ENCODE data around the gene UNC50.
"Not testable (repeated sequence)": the region's sequence is repeated elsewhere in the genome, so short reads cannot be mapped to it uniquely, and the experiment has no call there.

Gene UNC50

GRCh38 chr2:98615481-98615880 is 7.1 kb downstream of the UNC50 start:
- no peak for DNase-seq

DNA sequence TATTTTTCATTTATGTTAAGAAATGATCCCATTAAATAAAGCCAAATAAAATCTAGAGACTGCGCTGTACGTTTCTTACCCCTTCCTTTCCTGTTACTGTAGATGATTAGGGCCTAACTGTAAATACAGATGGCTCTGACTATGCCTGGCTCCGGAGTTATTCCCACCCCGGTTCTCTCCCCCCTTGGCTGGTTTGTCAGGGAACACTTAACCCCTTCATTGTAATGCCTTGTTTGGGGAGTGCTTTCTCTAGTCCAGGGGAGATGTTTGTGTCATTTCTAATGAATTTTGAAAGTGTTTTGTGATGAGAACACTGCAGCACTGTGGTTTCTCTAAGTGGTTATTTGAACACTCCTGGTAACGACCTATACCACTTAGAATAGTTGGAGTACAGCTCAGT is 8.8 kb downstream of the UNC50 start:
- no peak for DNase-seq

DNA sequence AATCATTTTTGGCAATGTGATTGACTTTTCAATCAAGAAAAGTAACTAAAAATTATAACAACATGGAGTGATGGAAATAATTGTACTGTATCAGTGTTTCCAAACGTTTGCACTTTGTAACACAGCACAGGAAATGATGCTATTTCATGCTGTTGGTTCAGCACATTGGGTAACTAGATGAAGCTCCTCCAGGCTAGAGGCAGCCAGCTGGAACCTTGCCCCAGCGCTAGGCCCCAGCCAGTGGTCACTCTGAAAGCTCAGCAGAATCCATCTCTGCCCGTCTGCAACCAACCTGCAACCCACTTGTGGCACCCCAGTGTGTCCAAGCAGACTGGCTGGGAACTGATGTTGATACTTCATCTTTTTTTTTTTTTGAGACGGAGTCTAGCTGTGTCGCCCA is 15.3 kb downstream of the UNC50 start:
- no peak for DNase-seq

DNA sequence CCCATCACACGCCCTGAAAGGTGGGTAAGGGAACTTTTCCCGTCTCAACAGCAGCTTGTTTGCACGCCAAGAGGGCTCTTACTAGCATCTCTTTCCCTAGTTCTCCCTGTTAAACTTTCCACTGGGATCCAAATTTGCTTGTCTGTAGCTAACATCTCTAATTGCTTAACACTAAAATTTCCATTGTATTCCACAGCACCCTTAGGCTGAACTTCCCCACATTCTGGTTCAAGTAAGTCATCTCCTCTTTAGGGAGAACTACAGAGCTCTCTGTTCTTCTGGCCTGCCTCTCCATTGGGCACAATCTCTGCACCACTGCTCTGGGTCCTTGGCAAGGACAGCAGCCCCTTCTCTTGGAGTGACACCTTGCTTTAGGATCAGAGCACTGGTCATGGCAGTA is 24.0 kb downstream of the UNC50 start:
- DNase-seq, result no peak

DNA sequence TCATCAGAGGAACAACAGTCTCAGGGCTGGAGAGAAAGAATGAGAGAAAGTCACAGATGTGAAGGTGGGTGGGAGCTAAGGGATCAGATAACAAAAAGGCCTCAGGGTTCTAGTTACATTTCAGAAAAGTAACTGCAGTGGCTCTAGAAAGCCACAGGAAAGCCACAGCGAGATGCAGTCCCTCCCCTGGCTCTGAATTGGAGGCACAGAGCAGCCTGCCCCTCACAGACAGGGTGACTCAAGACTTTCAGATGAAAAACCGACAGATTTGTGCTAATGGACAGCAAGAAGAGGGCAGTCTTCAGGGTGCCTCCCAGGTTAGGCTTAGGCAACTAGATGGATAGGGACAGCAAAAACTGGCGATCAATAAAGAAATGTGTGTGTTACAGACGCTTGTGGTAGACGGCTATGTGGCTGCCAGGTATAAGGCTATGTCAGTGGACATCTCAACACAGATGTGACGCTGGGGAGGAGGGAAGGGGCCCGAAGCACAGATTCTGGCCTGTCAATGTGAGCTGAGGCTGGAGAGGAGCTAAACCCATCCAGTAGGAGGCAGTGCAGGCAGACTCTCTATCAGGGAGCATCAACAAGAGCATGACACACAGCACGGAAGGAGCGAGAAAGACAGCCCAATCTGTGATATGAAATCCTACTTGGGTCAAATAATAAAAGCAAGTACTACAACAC is 26.2 kb downstream of the UNC50 start:
- DNase-seq, result peak; percentile 31

- DNase-seq, result peak; percentile 44
Observed at GRCh38 chr2:98637401-98638147, 29.2 kb downstream of the UNC50 start.

GRCh38 chr2:98643496-98644100 is 35.2 kb downstream of the UNC50 start:
- no peak for DNase-seq

GRCh38 chr2:98647636-98648035 is 39.2 kb downstream of the UNC50 start:
- DNase-seq, result no peak

- no peak for DNase-seq
Observed at GRCh38 chr2:98648451-98648850, 40.1 kb downstream of the UNC50 start.

DNA sequence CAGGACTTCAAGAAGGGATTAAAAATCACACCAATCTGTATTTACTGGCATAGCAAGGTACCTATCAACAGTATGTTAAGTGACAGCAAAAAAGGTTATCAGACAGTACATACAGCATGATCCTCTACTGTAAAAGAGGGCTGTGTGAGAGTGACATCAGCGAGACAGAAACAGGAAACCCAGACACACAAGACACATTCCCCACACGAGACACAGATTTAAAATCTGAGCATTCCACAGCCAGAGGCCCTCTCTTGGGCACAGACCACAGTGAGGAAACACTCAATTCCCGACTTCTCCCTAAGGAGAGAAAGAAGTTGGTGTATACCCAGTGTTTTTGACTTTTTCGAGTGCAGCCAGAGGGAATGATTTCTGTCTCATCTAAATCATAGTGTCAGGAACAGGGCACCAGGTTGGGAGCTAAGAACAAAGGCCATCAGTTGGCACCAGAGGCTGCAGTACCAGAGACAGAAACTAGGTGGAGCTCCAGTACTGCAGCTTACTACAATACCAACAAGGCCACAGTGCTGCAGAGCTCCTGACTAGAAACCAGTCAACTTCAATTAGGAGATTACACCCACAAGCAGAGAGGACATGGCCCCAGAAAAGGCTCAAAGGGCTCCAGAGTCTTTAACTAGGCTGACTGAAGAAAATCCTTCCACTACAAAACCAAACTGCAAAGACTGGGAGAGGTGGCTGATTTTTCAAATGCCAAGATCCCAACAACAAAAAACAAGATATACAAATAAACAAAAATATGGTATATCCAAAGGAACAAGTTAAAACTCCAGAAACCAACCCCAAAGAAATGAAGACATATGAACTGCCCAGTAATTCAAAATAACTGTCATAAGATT is 41.0 kb downstream of the UNC50 start:
- peak; percentile 85 for DNase-seq

DNA sequence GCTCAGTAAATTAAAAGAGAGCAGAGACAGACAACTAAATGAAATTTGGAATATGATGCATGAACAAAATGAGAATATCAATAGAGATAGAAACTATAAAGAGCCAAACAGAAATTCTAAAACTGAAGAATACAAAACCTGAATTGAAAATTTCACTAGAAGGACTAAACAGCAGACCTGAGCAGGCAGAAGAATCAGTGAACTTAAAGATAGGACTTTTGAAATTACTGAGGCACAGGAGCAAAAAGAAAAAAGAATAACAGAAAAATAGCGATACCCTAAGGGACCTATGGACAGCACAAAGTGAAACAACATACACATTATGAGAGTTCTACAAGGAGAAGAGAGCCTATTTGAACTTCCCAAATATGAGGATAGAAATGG is 41.6 kb downstream of the UNC50 start:
- no peak for DNase-seq

DNA sequence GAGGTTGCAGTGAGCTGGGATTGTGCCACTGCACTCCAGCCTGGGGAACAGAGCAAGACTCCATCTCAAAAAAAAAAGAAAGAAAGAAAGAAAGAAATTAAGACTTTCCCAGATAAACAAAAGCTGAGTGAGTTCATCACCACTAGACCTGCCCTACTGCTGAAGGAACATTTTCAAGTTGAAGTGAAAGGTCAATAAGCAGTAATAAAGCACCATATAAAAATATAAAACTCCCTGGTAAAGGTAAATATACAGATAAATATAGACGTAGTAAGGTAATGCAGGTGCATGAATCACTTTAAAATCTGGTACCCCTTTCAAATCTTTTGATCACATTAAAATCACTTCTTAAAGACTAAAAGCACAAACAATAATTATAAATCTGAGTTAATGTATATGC is 42.6 kb downstream of the UNC50 start:
- DNase-seq, result no peak

- DNase-seq, result peak; percentile 33
Observed at GRCh38 chr2:98654699-98655495, 46.5 kb downstream of the UNC50 start.

DNA sequence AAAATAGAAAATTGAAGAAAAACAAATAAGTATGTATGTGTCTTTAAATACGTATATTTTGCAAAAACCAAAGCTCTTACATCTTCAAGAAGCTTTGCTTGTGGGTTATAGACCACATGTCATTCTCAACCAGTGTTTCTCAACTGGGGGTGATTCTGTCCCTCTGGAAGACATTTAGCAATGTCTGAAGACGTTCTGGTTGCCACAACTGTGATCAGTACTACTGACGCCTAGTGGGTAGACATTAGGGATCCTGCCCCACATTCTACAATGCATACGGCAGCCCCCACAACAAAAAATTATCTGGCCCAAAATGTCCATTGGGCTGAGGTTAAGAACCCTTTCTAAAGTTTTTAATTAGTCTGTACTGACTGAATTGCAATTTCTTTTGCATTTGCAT is 48.4 kb downstream of the UNC50 start:
- peak; percentile 33 for DNase-seq

DNA sequence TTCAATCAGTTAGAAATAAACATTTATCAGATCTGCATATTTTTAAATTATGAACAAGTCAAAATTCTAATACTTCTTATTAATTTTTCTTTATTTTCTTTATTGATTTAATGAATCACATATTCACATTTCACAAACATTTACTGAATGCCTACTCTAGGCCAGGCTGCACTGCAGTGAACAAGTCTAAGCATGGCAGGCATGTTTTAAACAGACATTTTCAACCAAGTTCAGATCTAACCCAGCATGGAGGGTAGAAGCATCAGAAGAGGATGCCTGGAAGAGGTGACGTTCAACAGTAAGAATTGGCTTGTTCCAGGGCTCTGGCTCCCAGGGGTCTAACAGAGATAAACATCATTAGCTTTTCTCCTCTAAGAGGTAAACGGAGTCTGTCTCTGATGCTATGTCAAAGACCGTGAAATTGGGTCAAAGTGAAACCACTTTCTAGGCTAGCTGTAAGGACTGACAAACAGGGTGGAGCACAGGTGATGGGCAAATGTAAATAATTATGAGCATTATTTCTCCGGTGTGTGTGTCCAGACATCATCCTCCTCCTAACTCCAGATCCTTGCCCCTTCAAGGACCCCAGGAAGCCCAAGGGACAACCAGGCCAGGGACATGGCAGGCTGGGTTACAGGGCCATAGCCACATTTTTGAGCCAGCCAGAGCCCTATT is 50.6 kb downstream of the UNC50 start:
- DNase-seq, result no peak

DNA sequence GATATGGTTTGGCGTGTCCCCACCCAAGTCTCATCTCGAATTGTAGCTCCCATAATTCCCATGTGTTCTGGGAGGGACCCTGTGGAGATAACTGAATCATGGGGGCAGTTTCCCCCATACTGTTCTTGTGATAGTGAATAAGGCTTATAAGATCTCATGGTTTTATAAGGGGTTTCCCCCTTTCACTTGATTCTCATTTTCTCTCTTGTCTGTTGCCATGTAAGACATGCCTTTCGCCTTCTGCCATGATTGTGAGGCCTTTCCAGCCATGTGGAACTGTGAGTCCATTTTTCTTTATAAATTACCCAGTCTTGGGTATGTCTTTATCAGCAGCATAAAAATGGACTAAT is 51.1 kb downstream of the UNC50 start:
- DNase-seq, result not testable (repeated sequence)

DNA sequence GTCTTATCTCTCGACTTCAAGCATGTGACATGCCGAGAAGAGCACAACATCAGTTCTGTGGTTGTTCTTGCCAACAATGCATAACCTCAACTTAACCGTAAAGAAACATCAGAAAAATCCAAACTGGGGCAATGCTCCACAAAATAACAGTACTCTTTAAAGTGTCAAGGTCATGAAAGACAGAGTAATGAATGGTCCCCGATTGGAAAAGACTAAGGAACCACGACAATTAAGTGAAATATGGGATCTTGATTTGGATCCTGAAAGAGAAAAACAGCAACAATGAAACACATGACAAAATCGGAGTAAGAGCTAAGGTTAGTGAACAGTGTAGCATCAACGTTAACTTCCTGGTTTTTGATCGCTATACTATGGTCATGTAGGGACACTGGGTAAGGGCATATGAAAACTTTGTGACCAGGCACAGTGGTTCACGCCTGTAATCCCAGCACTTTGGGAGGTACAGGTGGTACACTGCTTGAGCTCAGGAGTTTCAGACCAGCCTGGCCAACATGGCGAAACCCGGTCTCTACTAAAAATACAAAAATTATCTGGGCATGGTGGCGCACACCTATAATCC is 55.2 kb downstream of the UNC50 start:
- DNase-seq, result no peak

DNA sequence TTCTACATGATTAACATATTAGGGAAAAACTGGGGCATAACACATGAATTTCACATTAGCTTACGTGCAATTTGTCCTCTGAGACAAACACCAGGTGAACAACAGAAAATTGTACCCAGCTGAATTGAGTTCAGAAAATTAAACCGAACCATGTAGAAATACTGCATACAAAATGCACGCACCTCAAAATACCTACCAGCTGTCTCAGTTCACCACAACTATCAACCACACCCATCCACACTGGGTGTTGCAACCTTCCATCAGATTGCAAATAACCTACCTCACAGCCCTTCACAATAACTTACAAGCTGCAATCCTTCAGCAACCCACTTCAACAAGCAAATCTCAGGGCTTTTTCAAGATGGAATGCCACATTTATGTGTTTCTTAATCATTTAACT is 55.9 kb downstream of the UNC50 start:
- peak; percentile 50 for DNase-seq

DNA sequence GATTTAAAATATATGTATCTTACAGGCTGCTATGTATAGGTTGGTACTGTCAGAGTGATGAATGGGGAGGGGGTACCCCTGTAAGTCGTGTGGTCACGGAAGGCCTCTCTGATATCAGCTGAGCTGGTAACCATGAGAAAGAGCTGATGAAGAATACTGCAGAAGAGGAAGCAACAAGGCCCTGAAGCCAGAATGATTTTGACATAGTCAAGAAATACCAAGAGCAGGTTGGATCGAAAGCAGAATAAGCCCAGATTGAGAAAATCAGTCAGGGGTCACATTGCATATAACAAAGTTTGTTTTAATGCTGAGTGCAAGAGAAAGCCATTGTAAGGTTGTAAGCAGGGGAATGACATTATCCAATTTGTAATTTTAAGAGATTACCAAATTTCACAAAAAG is 57.3 kb downstream of the UNC50 start:
- no peak for DNase-seq

Data from activated gamma-delta T cell treated with Interleukin-2 at 50 U/mL for 16 hours (primary cell).